Fibroblast of lung (primary cell): ENCODE data around the gene MAEL. TPM values are rescaled to one million over a fixed set of nuclear protein-coding genes. Genes with fewer than 3 reads are reported as not detected.

Experiments
- DNase-seq, 2 donors: peaks; one replicate each; pipeline versions ENCODE4 v3.0.0 to v3.0.0-alpha.2; 2010; ENCODE audit warnings: low read depth in 2 of 2
- H2AFZ ChIP-seq: 2 replicates; pipeline ENCODE4 v1.5.1; 2012; ENCODE audit warnings: low read length, control low read depth, inconsistent platforms
- H3K27ac ChIP-seq: 2 replicates; pipeline ENCODE4 v1.5.1; 2011; ENCODE audit warnings: low read length, control low read depth; ENCODE audit not compliant: insufficient read depth
- H3K27me3 ChIP-seq: 2 replicates; pipeline ENCODE4 v1.5.1; 2011; ENCODE audit warnings: mild to moderate bottlenecking, low read length; ENCODE audit not compliant: control insufficient read depth, insufficient read depth
- H3K36me3 ChIP-seq: 2 replicates; pipeline ENCODE4 v1.5.1; 2011; ENCODE audit warnings: low read length; ENCODE audit not compliant: control insufficient read depth, insufficient read depth
- H3K4me1 ChIP-seq: 2 replicates; pipeline ENCODE4 v1.5.1; 2011; ENCODE audit warnings: low read length; ENCODE audit not compliant: control insufficient read depth, insufficient read depth; ENCODE audit errors: extremely low read depth
- H3K4me2 ChIP-seq: 2 replicates; pipeline ENCODE4 v1.5.1; 2011; ENCODE audit warnings: low read length, control low read depth; ENCODE audit not compliant: insufficient read depth; ENCODE audit errors: extremely low read depth
- H3K4me3 ChIP-seq, 4 experiments: fragments of 200-600 bp in 1 of 4; sonication (generic) in 1 of 4; replicated peaks in 1 of 4; 2 replicates each; pipeline ENCODE4 v1.5.1; 2011 to 2016; ENCODE audit warnings: low read length in 4 of 4, low read depth in 3 of 4, mild to moderate bottlenecking in 3 of 4, control low read depth in 2 of 4, inconsistent platforms in 1 of 4, mixed read lengths in 1 of 4; ENCODE audit not compliant: insufficient read depth in 1 of 4; ENCODE audit errors: control extremely low read depth in 1 of 4
- H3K79me2 ChIP-seq: 2 replicates; pipeline ENCODE4 v1.5.1; 2012; ENCODE audit warnings: mild to moderate bottlenecking, low read length, inconsistent platforms; ENCODE audit not compliant: control insufficient read depth, insufficient read depth
- H3K9ac ChIP-seq: 2 replicates; pipeline ENCODE4 v1.5.1; 2011; ENCODE audit warnings: mild to moderate bottlenecking, low read length, control low read depth; ENCODE audit not compliant: insufficient read depth
- H3K9me3 ChIP-seq: 2 replicates; pipeline ENCODE4 v1.5.1; 2012; ENCODE audit warnings: low read depth, low read length; ENCODE audit not compliant: control insufficient read depth, insufficient read depth
- H4K20me1 ChIP-seq: 2 replicates; pipeline ENCODE4 v1.5.1; 2011; ENCODE audit warnings: low read length; ENCODE audit not compliant: control insufficient read depth, insufficient read depth; ENCODE audit errors: extremely low read depth
- CTCF ChIP-seq, 2 donors: IDR thresholded peaks in 1 of 2; conservative IDR thresholded peaks in 1 of 2; 1 replicate in 1 of 2; 2 replicates in 1 of 2; pipeline ENCODE4 v1.5.1; 2011 to 2012; ENCODE audit warnings: low read length in 2 of 2, control low read depth in 1 of 2, inconsistent platforms in 1 of 2, low read depth in 1 of 2, mild to moderate bottlenecking in 1 of 2
- EZH2 ChIP-seq: IDR thresholded peaks from 2 replicates; pipeline ENCODE4 v1.5.1; 2012; ENCODE audit warnings: low read length, control low read depth, mild to moderate bottlenecking; ENCODE audit errors: missing control alignments
- polyA plus RNA-seq, 2 donors: library from polyadenylated mRNA; depleted of rRNA in 1 of 2; stranded (reverse) in 1 of 2; unstranded in 1 of 2; fragments of >200 nt; gene quantifications; 2 replicates each; pipeline ENCODE4 v1.2.1, GENCODE V29; 2011 to 2012; ENCODE audit warnings: missing spikeins in 1 of 2
- total RNA-seq: library from RNA; depleted of rRNA; stranded (reverse); fragments of >200 nt; gene quantifications from 2 replicates; pipeline ENCODE4 v1.2.1, GENCODE V29; 2014

MAEL gene
- total and polyA plus RNA-seq, 2 donors (not counting 1 experiment from before 2014, with no cell fraction given), result not detected

DNA sequence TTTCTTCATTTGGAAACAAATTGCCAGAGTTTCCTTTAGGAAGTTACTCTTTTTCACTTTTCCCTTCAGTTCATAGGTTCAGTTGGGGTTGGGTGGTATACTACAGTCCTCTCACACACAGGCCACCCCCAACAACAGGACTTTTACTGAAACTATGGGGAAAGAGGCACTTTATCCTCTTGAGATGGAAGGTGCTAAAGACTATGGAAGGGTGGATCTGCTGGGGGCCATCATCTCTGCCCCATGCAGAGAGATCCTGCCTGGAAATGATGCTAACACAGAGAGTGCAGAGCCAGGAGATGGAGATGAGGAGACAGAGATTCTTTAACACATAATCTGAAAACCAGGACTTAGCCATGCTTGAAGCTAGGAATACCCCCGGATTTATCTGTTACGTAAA lies 38.0 kb upstream of the MAEL start:
- no peak overlapping the region for H3K9ac ChIP-seq
- H3K4me2 ChIP-seq, result no peak overlapping the region
- no peak overlapping the region for H3K4me3 ChIP-seq
- no peaks in the 10 kb centered on the region for H4K20me1 ChIP-seq
- H3K4me1 ChIP-seq, result no peaks in the 10 kb centered on the region
- H3K36me3 ChIP-seq, result no peaks in the 10 kb centered on the region
- H3K9me3 ChIP-seq, result no peaks in the 10 kb centered on the region
- H3K79me2 ChIP-seq, result no peaks in the 10 kb centered on the region
- TF ChIP-seq EZH2 (no peak), CTCF (conservative IDR thresholded peaks at IDR 0.05 in 1 of 2, IDR thresholded peaks at IDR 0.05 in 1 of 2; ENCODE audit: low read depth in 1 of 2, low read length in 2 of 2) (no peak)
- H3K27ac ChIP-seq, result no peak overlapping the region
- no peak for DNase-seq
- H3K27me3 ChIP-seq, result no peaks in the 10 kb centered on the region
- no peak overlapping the region for H2AFZ ChIP-seq

DNA sequence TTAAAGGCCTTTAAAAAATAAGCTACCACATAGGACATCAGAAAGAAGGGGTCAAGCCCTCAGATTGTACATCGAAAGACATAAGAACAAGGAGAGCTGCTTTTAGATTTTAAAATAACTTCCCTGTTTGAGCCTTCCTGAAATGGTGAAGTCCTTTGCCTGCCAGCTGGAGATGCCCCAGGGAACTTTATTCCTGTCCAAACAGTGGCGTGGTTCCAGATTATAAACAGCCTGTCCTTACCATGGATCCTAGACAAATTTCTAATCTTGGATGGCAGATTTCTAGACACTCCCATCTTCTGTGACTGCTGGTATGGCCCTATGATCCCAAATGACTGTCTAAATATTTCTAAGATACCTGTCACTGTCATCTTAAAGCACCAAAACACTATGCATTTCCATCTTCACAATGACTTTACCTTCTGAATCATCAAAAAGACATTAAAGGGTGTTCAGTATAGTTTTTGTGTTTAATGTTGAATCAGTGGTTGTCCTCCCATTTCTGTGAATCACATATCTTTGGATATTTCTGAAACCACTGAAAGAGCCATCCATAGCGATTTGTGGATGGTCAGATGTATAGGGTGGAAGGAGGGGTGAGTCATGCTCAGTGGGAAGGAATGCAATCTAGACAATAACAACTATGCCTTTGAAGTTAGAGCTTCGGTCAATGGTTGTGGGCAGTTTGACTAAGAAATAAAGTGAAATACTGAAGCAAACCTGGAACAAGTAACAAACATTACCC lies 36.9 kb upstream of the MAEL start:
- Histone ChIP-seq H3K4me2 (no peak overlapping the region), H3K36me3 (no peaks in the 10 kb centered on the region), H3K4me1 (no peaks in the 10 kb centered on the region), H3K79me2 (no peaks in the 10 kb centered on the region), H3K4me3 (no peak overlapping the region), H3K9ac (no peak overlapping the region), H3K27me3 (no peaks in the 10 kb centered on the region), H2AFZ (no peak overlapping the region), H4K20me1 (no peaks in the 10 kb centered on the region), H3K27ac (no peak overlapping the region), H3K9me3 (no peaks in the 10 kb centered on the region)
- DNase-seq, result peak; percentile 18 to 94
- TF ChIP-seq CTCF (conservative IDR thresholded peaks at IDR 0.05 in 1 of 2, IDR thresholded peaks at IDR 0.05 in 1 of 2; ENCODE audit: low read depth in 1 of 2, low read length in 2 of 2) (no peak), EZH2 (no peak)

GRCh38 chr1:166953491-166953890 lies 35.6 kb upstream of the MAEL start:
- Histone ChIP-seq H2AFZ (no peak overlapping the region), H4K20me1 (no peaks in the 10 kb centered on the region), H3K27me3 (no peaks in the 10 kb centered on the region), H3K36me3 (no peaks in the 10 kb centered on the region), H3K9me3 (no peaks in the 10 kb centered on the region), H3K9ac (no peak overlapping the region), H3K4me1 (no peaks in the 10 kb centered on the region), H3K27ac (no peak overlapping the region), H3K4me3 (no peak overlapping the region), H3K79me2 (no peaks in the 10 kb centered on the region), H3K4me2 (no peak overlapping the region)
- no peak for TF ChIP-seq EZH2
- no peak for TF ChIP-seq CTCF (conservative IDR thresholded peaks at IDR 0.05 in 1 of 2, IDR thresholded peaks at IDR 0.05 in 1 of 2; ENCODE audit: low read depth in 1 of 2, low read length in 2 of 2)
- DNase-seq, result peak in 1 of 2 donors; percentile 29
